Astrocyte (in vitro differentiated cells and primary cell): ENCODE results near the gene RRP36.

ENCODE experiments used
- EZH2 ChIP-seq: IDR thresholded peaks from 2 replicates; pipeline ENCODE4 v1.6.1; 2012; ENCODE audit warnings: mild to moderate bottlenecking, low read length, inconsistent platforms; ENCODE audit not compliant: insufficient read depth
- TF ChIP-seq, protein P1 (sequence below): IDR thresholded peaks from 2 replicates; pipeline ENCODE4 v1.5.1; 2011; ENCODE audit warnings: low read depth, mild to moderate bottlenecking, inconsistent platforms, low read length, moderate library complexity; ENCODE audit not compliant: insufficient read depth

DNA sequence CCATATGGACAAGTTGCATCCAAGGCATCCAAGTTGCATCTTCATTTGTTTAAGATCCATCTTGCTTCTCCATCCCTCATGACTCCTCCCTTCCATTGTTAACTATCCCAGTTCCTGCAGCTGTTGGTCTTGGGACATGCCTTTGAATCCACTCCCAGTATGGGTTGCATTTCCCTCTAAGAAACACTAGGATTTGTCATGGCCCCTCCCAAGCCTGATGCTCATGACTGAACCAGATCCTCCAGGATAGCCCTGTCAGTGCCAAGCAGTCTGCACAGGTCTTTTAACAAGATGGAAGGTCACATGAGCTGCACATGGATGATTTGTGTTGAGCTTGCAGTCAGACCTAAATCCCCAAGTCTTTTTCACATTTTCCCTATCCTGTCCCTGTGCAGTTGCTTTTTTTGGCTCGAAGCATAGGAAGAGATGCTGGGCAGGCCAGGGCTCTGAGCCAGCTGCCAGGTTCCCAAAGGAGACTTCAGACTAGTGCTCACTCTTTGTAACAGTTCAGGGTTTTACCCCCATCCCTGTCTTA is 32.9 kb upstream of the RRP36 start:
- TF ChIP-seq, protein P1, sequence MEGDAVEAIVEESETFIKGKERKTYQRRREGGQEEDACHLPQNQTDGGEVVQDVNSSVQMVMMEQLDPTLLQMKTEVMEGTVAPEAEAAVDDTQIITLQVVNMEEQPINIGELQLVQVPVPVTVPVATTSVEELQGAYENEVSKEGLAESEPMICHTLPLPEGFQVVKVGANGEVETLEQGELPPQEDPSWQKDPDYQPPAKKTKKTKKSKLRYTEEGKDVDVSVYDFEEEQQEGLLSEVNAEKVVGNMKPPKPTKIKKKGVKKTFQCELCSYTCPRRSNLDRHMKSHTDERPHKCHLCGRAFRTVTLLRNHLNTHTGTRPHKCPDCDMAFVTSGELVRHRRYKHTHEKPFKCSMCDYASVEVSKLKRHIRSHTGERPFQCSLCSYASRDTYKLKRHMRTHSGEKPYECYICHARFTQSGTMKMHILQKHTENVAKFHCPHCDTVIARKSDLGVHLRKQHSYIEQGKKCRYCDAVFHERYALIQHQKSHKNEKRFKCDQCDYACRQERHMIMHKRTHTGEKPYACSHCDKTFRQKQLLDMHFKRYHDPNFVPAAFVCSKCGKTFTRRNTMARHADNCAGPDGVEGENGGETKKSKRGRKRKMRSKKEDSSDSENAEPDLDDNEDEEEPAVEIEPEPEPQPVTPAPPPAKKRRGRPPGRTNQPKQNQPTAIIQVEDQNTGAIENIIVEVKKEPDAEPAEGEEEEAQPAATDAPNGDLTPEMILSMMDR = no peak
- no peak for TF ChIP-seq EZH2
